Stimulated activated CD4-positive, alpha-beta T cell treated with anti-CD3 and anti-CD28 coated beads, Interleukin-1b, Interleukin-23, amount 100 ng/mL, for 24 hours (primary cell): Measurements from ENCODE around the gene RPL13.

Experiments used
- DNase-seq, 4 experiments: peaks; one replicate each; pipeline ENCODE4 v3.0.0-alpha.2; 2020; ENCODE audit warnings: low read depth in 4 of 4, low spot score in 1 of 4

The RPL13 gene

DNA sequence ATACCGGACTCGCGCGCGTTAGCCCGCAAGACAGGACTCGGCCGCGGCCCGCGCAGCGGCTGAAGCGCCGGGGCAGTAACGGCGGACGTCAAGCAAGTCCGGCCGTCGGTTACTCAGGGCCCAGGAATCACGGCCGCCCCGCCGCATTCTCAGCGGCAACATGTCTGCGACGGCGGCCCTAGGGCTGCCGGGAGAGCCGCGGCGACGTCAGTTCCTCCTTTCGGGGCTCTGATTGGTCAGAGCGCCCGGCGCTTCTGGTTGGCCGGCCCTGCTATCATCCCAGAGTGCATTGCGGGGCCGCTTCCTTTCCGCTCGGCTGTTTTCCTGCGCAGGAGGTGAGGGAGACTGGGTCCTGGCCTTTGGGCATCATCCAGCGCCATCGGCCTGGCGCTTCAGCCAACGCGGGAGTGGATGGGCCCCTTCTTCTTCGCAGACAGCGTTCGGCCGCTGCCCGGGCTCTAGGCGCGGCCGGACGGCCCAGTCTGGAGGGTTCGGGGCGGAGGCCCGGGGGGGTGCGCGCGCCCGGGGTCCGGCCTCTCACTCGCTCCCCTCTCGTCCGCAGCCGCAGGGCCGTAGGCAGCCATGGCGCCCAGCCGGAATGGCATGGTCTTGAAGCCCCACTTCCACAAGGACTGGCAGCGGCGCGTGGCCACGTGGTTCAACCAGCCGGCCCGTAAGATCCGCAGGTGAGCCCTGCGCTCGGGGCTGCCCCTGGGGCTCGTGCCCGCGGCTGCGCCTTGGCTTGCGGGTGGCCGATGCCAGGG is at the start of gene RPL13:
TSS of gene RPL13 (plus strand) at position 305 of the 764 bp plus-strand sequence. CDS start at position 583, 278 bp downstream.
- DNase-seq: peak; percentile 76 to 90 (median 86)

DNA sequence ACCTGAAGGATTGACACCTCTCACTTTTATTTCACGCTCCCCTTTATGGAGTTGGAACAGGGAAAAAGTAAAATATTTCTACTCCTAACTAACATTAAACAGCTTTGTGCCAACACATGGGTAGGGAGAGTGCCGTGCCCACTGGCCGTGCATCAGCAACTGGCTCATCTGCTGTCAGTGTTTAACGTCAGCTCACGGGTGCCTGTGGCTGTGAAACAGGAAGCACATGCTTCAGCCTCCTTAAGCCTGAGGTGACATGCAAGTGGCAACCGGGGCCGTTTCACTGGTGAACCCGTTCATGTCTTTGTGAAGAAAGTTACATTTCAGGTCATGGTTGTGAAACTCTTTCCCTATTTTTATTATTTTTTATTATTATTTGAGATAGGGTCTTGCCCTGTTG is 49.1 kb upstream of the RPL13 start:
- DNase-seq: no peak

DNA sequence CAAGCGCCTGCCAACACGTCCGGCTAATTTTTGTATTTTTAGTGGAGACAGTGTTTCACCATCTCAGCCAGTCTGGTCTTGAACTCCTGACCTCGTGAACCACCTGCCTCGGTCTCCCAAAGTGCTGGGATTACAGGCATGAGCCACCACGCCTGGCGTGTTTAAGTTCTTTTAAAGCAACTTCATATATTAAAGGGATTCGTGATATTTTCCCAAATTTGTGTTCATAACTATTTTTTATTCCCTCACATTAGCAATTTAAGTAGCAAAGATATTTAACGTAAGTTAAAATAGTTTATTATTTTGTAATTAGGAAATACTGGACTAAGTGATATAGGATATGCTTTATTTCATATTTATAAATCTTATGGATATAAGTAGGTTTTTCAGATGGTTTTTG is 48.0 kb upstream of the RPL13 start:
- DNase-seq: no peak

DNA sequence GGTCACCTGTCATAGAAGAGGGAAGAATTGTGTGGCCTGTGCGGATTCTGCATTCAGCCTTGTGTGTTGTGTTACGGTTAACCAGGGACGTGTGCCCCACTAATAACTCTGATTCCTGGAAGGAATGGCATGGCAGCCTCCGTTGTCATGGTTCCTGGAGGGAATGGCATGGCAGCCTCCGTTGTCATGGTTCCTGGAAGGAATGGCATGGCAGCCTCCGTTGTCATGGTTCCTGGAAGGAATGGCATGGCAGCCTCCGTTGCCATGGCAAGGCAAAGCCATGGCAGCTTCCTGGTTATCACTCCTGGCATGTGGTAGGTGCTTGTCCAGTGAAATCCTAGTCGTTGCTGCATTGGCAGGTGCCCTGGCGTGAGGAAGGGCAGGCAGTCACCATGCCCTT is 43.4 kb upstream of the RPL13 start:
- no peak for DNase-seq

DNA sequence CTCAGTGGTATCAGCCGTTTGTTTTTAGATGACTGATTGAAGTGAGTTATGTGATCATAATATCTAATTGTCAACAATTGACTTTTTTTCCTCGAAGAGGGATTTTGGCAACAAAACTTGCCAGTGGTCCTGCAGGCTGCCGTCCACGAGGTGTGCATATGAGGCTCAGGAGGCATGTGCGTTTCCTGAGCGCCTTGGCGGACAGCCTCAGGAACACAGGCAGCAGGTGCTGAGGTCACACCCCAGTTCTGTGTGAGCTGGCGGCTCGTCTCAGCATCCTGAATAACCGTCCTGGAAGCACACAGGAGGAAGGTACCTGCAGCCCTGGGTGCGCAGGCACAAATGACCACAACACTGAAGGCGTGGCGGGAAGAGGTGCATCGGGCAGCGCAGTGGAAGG is 40.6 kb upstream of the RPL13 start:
- DNase-seq: no peak

DNA sequence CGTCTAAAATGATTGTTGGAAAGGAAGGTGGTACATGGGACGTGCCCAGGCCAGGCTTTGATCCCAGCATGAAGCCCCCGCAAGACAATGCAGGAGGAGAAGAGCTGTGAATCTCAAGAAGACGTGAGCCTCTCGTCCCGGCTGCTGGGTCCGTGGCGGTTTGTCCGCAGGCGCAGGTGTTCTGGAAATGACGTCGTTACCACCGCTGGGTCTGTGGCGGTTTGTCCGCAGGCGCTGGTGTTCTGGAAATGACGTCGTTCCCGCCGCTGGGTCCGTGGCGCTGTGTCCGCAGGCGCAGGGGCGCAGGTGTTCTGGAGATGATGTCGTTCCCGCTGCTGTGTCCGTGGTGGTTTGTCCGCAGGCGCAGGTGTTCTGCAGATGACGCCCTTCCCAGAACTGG is 38.2 kb upstream of the RPL13 start:
- no peak for DNase-seq

DNA sequence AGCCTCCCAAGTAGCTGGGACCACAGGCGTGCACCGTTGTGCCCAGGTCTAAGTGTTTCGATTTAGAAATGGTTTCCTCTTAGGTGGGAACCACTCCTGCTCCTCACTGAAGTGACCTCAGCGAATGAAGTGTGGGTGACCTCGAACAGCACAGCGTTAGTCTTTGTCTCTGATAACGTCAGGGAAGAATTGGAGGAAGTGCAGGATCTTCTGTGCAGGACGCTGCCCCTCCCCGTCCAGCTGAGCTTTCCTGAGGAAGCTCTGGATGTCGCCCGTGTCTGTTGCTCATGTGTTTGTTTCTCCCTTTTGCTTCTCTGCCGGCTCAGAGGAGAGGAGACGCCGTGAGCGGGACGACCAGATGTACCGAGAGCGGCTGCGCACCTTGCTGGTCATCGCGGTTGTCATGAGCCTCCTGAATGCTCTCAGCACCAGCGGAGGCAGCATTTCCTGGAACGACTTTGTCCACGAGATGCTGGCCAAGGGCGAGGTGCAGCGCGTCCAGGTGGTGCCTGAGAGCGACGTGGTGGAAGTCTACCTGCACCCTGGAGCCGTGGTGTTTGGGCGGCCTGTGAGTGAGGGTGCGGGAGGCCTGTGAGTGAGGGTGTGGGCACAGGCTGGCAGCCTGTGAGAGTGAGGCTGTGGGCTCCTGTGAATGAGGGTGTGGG is 36.7 kb upstream of the RPL13 start:
- DNase-seq: no peak

DNA sequence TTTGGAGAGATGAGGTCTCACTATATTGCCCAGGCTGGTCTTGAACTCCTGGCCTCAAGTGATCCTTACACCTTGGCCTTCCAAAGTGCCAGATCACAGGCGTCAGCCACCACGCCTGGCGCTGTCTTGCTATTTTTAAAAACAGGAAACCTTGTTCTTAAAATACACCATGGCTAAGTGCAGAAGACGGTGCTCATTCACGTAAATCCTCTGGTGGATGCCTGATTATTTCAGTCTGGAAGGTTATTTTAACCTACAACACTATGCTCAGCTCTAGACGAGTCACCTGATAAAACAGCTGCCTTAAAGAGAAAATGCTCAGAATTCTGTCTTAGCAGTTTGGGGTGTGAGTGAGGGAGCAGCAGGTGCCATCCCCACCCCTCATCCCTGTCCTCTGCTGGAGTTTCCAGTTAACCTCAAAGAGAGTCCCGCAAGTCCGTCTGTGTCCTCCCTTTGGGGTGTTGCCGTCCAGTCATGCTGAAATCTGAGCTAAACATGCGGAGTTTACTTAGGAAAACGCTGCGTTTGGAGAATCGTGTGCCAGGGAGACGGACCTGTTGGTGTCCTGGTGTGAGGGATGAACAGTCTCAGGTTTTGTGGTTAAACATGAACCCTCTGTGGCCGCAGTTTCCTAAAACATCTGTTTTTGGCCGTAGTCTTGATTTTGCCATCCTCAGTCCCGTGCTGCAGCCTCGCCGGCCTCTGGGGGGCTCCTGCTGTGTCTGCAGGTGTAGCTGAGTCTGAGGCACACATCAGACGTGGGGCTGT is 35.2 kb upstream of the RPL13 start:
- DNase-seq: no peak

DNA sequence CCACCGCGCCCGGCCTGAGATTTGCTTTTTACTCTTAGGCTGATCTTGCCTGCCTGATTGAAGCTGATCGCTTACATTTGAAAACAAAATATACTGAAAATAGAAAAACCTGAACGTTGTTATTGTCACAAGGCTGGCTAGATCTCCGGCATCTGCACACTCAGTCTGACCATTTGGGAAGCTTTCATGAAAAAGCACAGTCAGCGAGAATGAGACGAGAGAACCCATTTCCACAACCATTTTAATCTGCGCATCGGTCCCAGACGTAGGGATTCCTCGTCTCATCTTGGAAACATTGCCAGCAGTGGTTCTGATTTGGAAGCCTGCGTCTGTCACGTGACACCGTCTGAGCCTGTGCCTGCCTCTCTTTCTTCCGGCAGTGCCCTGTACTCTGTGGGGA is 31.4 kb upstream of the RPL13 start:
- no peak for DNase-seq

DNA sequence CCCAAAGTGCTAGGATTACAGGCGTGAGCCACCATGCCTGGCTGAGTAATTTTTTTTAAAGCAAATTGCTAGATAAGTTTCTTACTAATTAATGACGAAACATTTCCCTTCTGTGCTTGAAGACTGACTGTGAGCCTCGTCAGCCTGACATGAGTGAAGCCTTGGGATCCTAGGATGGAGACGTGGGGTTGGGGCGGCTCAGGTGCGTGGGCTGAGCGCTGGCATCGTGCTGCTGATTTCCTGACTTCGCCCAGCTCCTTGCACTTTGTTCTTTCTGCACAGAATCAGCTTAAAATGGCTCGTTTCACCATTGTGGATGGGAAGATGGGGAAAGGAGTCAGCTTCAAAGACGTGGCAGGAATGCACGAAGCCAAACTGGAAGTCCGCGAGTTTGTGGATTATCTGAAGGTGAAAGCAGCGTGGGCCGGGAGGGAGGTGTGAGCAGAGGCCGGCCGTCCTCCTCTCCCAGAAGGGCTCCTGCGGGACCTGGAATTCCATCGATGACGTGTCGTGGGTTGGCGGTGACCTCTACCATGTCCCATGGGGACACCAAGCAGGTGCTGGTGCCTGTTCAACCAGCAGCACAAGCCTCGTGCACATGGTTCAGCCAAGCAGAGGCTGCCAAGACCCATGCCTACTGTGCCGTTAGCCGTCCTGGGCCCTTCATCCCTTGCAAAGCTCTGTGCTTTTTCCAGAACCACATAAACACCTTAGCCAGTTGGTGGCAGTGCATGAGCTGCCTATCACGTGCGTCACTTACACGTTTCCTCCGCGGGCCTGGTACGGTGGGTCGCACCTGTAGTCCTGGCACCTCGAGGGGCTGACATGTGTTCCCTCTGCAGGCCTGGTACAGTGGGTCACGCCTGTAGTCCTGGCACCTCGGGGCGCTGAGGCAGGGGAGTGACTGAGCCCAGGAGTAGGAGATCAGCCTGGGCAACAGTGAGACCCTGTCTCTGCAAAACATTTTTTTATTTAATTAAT is 29.8 kb upstream of the RPL13 start:
- no peak for DNase-seq

DNA sequence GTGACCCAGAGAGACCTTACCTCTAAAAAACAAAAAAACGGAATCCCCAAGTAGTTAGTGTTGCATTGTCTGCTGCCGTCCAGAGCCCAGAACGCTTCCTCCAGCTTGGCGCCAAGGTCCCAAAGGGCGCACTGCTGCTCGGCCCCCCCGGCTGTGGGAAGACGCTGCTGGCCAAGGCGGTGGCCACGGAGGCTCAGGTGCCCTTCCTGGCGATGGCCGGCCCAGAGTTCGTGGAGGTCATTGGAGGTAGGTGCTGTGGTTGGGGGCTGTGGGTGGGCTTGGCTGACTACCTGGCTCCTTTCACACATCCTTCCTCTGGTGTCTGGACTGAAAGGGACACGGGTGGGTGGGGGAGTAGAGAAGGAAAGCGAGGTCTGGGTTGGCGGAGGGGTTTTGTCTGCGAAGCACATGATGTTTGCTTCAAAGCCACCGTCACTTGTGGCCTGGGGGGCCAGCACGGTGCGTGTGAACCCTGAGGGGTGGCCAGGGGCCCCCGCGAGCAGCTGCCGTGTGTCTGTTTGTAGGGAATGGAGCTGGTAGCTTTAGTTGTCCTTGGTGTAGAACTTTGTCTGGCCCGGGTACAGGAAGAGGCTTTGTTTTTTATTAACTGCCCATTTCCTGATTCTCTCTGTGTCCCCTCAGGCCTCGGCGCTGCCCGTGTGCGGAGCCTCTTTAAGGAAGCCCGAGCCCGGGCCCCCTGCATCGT is 28.5 kb upstream of the RPL13 start:
- DNase-seq: no peak

DNA sequence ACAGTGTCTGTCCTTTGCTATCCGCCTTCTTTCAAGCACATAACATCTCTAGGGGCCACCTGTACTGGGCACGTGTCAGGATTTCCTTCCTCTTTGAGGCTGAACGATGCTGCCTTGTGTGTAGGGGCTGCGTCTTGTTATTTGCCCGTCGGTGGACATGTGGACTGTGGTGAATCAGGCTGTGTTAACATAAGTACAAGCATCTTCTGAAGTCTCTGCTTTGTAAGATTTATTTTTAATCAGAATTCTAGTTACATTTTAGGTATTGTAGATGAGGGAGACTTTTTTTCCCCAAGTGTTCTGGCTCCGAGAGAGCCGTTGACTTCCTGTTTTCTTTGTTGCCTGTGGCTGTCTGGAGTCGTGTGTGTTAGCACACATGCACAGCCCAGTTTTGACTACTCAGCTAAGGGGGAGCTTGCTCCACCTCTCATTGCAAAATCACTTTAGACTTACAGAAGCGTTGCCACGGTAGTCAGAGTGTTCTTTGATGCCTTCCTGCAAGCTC is 26.2 kb upstream of the RPL13 start:
- no peak for DNase-seq

DNA sequence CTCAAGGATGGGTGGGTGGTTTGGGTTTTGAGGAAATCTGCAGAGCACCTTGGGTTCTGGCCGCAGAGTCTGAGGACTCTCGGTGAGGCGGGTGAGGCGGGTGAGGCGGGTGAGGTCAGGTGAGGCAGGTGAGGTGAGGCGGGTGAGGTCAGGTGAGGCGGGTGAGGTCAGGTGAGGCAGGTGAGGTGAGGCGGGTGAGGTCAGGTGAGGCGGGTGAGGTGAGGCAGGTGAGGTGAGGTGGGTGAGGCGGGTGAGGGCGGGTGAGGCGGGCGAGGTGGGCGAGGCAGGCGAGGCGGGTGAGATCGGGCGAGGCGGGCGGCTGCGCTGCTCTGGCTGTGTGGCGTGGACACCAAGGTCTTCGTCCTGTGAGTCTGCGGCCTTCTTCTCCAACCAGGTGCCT is 24.1 kb upstream of the RPL13 start:
- no peak for DNase-seq

DNA sequence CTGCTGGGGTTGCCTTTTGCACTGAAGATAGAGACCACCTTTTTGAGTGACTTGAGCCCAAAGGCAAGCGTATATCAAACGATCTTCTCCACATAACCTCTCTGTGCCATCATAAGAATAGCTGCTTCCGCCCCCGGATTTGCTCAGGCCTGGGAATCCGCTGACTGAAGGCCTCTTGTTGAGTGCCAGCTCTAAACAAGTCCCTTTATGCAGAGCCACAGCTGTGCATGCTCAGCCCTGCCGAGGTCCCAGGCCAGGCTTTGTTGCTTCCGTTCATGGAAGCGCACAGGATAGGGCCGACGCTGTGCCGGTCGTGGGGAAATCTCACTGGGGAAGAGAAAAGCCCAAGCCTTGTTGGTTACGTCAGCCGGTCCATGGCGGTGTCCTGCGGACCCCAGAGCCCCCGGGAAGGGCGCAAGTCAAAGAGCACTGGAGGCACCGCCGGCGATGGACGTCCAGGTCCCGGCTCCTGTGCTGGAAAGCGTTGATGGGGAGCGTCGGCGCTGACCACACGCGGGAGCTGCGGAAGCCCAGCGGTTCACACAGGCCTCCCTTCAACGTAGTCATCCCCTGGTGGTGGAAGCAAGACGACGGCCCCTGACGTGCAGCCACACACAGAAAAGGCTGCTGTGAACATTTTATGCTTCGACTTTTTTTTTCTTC is 23.5 kb upstream of the RPL13 start:
- no peak for DNase-seq

DNA sequence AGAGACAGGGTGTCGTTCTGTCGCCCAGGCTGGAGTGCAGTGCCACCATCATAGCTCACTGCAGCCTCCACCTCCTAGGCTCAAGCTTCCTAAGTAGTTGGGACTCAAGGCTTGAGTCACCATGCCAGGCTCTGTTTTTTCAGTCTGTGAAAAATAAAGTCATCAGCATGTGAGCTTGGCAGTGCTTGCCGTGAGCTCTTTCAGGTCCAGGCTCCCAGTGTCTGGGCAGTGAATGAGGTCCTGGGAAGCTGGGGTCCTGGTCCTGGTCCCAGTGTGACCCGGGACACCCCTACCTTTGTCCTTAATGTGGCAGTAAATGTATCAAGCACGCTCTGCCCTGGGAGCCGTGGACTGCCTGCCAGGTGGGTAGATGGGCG is 22.9 kb upstream of the RPL13 start:
- DNase-seq: no peak

DNA sequence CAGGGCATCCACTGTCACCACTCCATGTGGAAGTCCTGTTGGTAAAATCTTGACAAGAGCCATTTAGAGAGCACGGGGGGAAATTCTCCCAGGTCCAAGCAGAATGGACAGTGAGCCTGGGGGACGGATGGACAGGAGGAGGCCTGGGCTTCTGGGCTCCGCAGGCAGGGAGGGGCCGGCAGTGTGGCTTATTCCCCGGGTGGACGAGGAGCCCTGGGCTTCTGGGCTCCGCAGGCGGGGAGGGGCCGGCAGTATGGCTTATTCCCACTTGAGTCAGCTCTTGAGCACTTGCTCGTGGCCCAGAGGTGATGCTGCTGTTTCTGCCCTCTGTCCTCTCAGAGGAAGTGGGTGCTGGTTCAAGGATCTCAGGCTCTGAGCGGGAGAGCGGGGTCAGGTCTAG is 22.2 kb upstream of the RPL13 start:
- DNase-seq: no peak

DNA sequence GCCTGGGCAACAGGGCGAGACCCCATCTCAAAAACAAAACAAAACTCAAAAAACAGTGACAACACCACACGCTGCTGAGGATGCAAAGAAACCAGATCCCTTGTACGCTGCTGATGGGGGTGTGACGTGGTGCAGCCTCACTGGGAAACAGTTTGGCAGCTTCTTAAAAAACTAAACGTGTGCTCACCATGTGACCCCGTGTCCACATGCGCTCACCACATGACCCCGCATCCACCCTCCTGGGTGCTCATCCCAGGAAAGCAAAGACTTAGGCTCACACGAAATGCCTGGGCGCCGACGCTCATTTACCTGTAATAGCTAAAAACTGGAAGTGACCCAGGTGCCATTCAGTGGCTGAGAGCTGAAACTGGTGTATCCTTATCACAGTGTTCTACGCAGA is 19.9 kb upstream of the RPL13 start:
- DNase-seq: no peak

DNA sequence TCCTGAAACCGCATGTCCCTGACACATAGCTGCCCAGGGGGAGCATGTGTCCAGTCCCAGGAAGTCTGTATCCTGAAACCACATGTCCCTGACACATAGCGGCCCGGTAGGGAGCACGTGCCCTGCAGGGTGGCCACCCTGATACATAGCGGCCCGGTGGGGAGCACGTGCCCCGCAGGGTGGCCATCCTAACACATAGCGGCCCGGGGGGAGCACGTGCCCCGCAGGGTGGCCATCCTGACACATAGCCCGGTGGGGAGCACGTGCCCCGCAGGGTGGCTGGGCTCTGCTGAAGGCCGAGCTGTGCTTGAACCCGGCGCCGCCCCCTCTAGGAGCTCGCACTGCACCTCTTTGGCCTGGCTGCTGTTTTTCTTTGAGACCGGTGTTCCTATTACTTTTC is 18.7 kb upstream of the RPL13 start:
- no peak for DNase-seq

DNA sequence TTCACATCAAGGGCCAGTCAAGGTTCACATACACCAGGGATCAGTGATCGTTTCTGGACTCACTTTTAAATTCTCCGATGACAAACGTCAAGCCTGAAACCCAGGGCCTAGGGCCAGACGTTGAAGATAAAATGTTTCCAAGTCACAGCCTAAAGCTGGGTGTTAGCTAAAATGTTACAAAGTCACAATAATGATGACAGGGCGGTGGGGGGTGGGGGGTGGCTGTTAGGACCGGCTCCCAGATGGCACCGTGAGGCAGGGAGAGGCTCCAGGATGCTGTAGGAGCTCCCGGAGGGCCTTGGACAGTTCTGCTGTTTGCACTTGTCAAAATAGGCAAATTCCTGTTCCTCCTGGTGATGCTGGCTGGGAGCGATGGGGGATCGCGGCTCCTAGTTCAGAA is 16.4 kb upstream of the RPL13 start:
- DNase-seq: no peak

DNA sequence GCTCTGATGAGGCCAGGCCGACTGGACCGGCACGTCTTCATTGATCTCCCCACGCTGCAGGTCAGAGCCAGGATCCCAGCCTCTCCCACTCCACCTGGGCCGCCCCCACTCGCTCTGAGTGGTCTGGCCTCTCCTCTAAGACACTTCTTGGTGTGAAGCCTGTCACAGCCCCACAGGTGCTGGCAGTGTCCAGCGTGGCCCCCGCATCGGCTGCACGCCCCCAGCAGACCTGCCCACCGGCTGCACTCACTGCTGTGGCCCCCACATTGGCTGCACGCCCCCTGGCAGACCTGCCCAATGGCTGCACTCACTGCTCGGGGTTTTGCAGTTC is 15.8 kb upstream of the RPL13 start:
- no peak for DNase-seq
